GM04503 (cell line): ENCODE data around the gene NAB1.
A peak's percentile ranks its signal among the peaks of the same experiment; 100 is the strongest.
"Not testable (repeated sequence)": the region's sequence is repeated elsewhere in the genome, so short reads cannot be mapped to it uniquely, and the experiment has no call there.

Experiments
- DNase-seq: peaks from one replicate; pipeline ENCODE4 v3.0.0-alpha.2; 2012; ENCODE audit warnings: low read depth

The NAB1 gene

DNA sequence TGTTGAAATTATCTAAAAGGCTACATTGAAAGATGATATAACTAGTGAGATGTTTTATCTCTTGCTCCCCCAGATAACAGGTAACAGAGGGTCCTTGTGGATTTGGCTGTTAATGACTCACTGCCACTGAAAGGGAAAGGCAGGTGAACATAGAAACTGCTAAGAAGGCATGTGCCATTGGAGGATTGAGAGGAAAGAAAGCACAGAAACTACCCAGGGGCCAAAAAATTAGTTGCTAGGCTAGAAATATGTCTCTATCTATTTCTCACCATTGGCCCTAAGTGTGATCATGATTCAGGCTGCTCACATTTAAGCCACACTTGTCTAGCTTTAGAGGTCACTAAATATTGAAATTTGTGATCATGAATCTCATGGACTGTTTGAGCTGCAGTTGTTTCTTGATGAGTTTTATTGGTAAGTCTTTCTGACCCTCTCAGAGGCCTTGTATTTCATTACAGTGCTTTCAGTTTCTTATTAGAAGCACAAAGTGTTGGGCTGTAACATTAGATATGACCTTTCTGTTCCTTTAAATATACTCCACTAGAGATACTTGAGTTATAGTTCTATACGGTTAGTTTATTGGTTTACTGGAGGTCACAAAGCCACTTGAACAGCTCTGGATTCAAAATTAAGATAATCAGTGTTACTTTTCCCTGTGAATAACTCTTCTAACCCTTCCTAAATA, 26.2 kb downstream of the NAB1 start:
- DNase-seq = no peak

- DNase-seq = no peak
These were observed 28.4 kb downstream of the NAB1 start for GRCh38 chr2:190677255-190677654.

- no peak for DNase-seq
These were observed 29.7 kb downstream of the NAB1 start for GRCh38 chr2:190678444-190679162.

DNA sequence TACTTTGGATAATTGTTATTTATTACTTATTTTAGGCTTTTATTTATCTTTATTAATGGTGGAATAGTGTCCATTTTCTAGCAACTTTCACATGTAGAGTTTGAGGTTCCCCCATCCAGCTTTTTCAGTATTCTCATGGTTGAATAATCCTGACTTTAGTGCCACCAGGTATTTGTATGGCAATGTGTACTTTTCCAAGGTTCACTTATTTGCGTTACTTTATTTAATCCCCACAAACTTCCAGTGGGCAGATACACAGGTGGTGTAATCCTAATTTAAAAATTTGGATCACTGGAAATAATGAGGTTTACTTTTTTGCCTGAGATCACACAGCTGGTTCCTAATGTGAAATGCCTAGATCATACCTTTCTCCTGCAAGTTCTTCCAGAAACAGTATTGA, 30.5 kb downstream of the NAB1 start:
- no peak for DNase-seq

GRCh38 chr2:190679813-190680591, 31.1 kb downstream of the NAB1 start:
- DNase-seq = no peak

DNA sequence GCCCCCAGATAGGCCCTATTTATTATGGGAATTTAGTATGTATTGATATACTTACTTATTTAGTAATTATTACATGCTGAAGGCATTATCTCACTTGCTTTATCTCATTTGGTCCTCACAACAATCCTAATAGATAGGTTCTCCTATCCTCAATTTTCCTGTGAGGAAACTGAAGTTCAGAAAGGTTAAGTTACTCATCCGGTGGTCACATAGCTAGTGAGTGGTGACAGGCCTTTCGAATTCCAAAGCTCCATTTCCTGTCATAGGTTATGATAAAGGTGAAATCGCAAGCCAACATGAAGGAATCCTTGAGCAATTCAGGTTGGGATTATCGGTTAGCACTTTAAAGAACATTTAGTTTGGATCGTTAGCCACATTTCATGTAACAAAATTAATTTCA, 33.3 kb downstream of the NAB1 start:
- DNase-seq = no peak

DNA sequence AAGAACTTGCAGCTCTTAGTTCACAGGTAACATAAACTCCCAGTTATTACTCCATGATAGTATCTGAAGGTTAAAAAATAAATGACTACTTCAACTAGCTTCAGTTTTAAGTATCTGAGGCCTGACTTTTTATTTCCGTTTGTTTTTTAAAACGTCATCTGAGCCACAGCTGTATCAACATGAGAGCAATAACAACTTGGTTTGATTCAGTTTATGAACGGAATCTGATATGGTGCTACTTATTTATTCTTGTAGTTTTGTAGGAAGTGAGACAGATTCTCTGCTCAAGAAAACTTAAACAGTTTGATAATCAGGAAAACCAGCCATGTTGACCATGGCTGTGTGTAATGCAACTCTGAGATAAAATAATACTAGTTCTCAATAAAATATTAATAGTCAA, 34.9 kb downstream of the NAB1 start:
- no peak for DNase-seq

DNA sequence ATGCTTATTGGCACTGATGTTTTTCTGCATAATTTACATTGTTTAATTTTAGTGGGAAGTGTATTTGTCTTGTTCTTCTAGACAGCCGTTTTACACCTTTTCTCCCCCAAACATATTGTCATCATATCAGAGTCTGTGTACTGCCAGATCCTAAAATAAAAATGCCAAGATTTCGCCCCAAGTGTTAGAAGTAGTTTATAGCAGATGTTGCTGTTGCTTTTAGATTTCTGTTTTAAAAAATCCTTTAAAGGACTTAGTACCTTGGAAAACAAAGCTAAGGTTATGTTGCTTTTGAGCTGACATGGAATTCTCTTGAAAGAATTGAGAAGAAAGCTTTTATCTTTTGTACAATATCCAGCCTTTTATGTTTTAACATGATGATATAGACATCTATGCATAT, 36.0 kb downstream of the NAB1 start:
- no peak for DNase-seq

GRCh38 chr2:190685333-190685732, 36.5 kb downstream of the NAB1 start:
- DNase-seq = no peak

GRCh38 chr2:190693533-190694232, 44.8 kb downstream of the NAB1 start:
- no peak for DNase-seq

DNA sequence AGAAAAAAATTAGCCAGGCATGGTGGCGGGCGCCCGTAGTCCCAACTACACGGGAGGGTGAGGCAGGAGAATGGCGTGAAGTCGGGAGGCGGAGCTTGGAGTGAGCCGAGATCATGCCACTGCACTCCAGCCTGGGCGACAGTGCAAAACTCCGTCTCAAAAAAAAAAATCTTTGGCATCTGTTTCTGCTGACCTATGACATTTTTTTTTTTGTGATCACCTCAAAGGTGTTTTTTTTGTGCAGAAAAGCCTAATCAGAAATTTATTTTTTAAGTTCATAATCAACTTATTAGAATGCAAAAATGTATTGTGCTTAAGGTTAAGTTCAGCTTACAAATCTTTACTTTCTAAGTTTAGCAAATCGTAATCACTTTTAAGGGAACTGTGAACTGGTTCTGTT, 45.6 kb downstream of the NAB1 start:
- no peak for DNase-seq

- DNase-seq = no peak
These were observed 46.9 kb downstream of the NAB1 start for GRCh38 chr2:190695739-190696138.

- no peak for DNase-seq
These were observed 48.0 kb downstream of the NAB1 start for GRCh38 chr2:190696792-190697398.

GRCh38 chr2:190697421-190697820, 48.5 kb downstream of the NAB1 start:
- DNase-seq = no peak

- DNase-seq = no peak
These were observed 50.0 kb downstream of the NAB1 start for GRCh38 chr2:190698895-190699294.

DNA sequence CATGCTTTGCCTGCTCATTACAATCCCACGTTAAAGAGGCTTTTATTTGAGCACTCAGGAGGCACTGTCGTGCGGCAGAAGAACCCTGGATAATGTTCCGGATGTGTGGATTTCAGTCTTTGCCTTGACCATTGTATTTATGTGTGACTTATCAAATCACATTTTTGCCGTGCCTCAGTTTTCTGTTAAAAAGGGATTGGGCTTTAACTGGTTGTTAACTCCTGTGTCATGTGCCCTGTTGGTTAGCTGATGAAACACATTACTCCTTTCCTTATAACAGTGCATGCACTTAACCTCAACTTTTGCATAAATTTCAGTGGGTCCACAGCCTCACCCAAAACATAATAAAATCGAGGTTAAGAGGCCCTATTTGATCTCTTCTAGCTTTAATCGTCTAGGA, 52.7 kb downstream of the NAB1 start:
- DNase-seq = no peak

- DNase-seq = no peak
These were observed 56.4 kb downstream of the NAB1 start for GRCh38 chr2:190705280-190705679.

DNA sequence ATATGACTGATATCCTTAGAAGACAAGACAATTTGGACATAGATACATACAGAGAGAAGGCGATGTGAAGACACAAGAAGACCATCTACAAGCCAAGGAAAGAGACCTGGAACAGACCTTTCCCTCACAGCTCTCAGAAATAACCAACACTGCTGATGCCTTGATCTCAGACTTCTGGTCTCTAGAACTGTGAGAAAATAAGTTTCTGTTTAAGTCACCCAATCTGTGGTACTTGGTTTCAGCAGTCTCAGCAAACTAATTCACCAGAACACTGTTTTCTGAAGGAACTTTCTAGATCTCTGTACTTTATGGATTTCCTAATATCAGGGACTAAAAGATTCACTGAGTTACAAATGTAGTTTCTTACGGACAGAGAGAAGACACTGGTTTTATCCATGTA, 58.8 kb downstream of the NAB1 start:
- DNase-seq = no peak

- not testable (repeated sequence) for DNase-seq
These were observed 59.8 kb downstream of the NAB1 start for GRCh38 chr2:190708650-190709049.

GRCh38 chr2:190711069-190711468, 62.2 kb downstream of the NAB1 start:
- no peak for DNase-seq

DNA sequence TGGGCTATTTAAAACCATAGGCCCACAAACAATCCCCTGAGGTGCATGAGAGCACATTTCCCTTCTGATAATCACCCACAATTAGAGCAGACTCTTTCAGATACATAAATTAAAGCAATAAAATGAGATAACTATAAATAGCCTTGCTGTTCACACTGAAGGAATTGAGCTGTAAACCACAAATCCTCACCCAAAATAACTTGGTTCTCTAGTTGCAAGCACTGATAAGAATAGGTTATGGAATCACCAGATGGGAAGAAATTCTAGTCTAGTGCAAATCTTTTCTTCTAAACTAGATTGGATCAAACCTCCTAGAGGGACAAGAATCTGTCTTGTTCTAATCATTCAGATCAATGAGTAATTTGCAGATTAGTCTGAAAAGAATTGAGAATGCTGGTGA, 64.6 kb downstream of the NAB1 start:
- DNase-seq = peak; percentile 22

DNA sequence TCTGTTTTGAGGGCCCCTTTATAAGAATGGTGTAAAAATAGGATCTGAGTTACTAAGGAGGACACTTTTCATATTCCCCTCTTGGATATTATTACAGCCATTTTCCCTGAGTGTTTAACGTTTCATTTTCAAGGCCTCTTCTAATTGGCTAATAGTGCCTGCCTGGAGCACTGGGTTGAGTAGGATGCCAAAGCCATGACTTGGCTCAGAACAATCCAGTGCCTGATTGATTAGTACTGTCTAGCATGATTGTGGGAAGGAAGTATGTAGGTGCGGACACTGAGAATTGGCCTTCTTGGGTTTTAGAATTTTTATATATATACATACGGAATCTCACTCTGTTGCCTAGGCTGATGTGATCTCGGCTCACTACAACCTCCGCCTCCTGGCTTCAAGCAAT, 66.1 kb downstream of the NAB1 start:
- DNase-seq = no peak
